Caco-2 (cell line): Measurements from ENCODE around the gene ATPAF2. TPM values are rescaled to one million over a fixed set of nuclear protein-coding genes. Genes with fewer than 3 reads are reported as not detected.

ENCODE experiments used
- BruUV-seq: library from RNA; stranded (reverse); fragments of 400-500 nt; replicated peaks from 2 replicates; lab custom pipeline; 2021; lab: Mats Ljungman, UMichigan
- CTCF ChIA-PET: fragments of 300-600 bp; sonication (Branson Sonifier 250); formaldehyde crosslinking; loops from one replicate; lab custom pipeline; 2022; ENCODE audit warnings: antibody characterized with exemption; lab: Charles Lee
- POLR2A ChIA-PET: fragments of 300-600 bp; sonication (Branson Sonifier 250); formaldehyde crosslinking; loops from one replicate; lab custom pipeline; 2022; ENCODE audit warnings: antibody characterized with exemption; lab: Charles Lee
- DNase-seq, 2 experiments: peaks; one replicate each; pipeline versions ENCODE4 v3.0.0 to v3.0.0-alpha.2; 2020 to 2022
- H3K27me3 ChIP-seq: replicated peaks from 2 replicates; pipeline ENCODE4 v1.6.0; 2011; ENCODE audit warnings: low read length; ENCODE audit not compliant: control insufficient read depth, insufficient read depth
- H3K36me3 ChIP-seq: 2 replicates; pipeline ENCODE4 v1.5.1; 2011; ENCODE audit warnings: low read length; ENCODE audit not compliant: control insufficient read depth, insufficient read depth
- H3K4me1 ChIP-seq: fragments of 250-450 bp; sonication (Bioruptor Pico); 2 replicates; pipeline ENCODE4 v1.5.1; 2020; ENCODE audit warnings: mild to moderate bottlenecking
- H3K4me3 ChIP-seq: 2 replicates; pipeline ENCODE4 v1.5.1; 2011; ENCODE audit warnings: low read depth, mild to moderate bottlenecking, control low read depth, low read length
- H3K9me3 ChIP-seq: fragments of 250-450 bp; sonication (Bioruptor Pico); 2 replicates; pipeline ENCODE4 v1.5.1; 2020; ENCODE audit warnings: mild to moderate bottlenecking, moderate library complexity
- H3K27ac Mint-ChIP-seq: one replicate; pipeline ENCODE4 v1.8.0; 2022; ENCODE audit warnings: mixed read lengths; ENCODE audit not compliant: unreplicated experiment
- H3K27me3 Mint-ChIP-seq: one replicate; pipeline ENCODE4 v1.8.0; 2022; ENCODE audit warnings: mixed read lengths; ENCODE audit not compliant: insufficient read depth, unreplicated experiment
- H3K36me3 Mint-ChIP-seq: one replicate; pipeline ENCODE4 v1.8.0; 2022; ENCODE audit warnings: mild to moderate bottlenecking, mixed read lengths; ENCODE audit not compliant: insufficient read depth, unreplicated experiment
- H3K4me1 Mint-ChIP-seq: one replicate; pipeline ENCODE4 v1.8.0; 2022; ENCODE audit warnings: low read depth, mixed read lengths; ENCODE audit not compliant: unreplicated experiment
- H3K4me3 Mint-ChIP-seq: one replicate; pipeline ENCODE4 v1.8.0; 2022; ENCODE audit warnings: mild to moderate bottlenecking, moderate library complexity, mixed read lengths; ENCODE audit not compliant: unreplicated experiment
- H3K9me3 Mint-ChIP-seq: one replicate; pipeline ENCODE4 v1.8.0; 2022; ENCODE audit warnings: mixed read lengths; ENCODE audit not compliant: unreplicated experiment
- intact Hi-C: fragments of 100-400 bp; cut with micrococcal nuclease; formaldehyde crosslinking; loops from one replicate; pipeline ENCODE4 v1.10.0; 2022; ENCODE audit not compliant: unreplicated experiment
- total RNA-seq: library from RNA; stranded (reverse); gene quantifications from 2 replicates; pipeline ENCODE4 v1.2.3, GENCODE V29; 2022
- TF ChIP-seq, protein P1 (sequence below), 2 experiments: fragments of 200-600 bp in 1 of 2; IDR thresholded peaks; 1 replicate in 1 of 2; 2 replicates in 1 of 2; pipeline versions ENCODE4 v1.5.1 to v1.8.0; 2011 to 2022; ENCODE audit warnings: antibody characterized with exemption in 1 of 2, control low read depth in 1 of 2, inconsistent platforms in 1 of 2, low read depth in 1 of 2, low read length in 1 of 2, mild to moderate bottlenecking in 1 of 2, moderate library complexity in 1 of 2; ENCODE audit not compliant: insufficient read depth in 1 of 2, severe bottlenecking in 1 of 2, unreplicated experiment in 1 of 2

The ATPAF2 gene
- total RNA-seq, 1 experiment from 2014 or later, result 37.9 TPM

DNA sequence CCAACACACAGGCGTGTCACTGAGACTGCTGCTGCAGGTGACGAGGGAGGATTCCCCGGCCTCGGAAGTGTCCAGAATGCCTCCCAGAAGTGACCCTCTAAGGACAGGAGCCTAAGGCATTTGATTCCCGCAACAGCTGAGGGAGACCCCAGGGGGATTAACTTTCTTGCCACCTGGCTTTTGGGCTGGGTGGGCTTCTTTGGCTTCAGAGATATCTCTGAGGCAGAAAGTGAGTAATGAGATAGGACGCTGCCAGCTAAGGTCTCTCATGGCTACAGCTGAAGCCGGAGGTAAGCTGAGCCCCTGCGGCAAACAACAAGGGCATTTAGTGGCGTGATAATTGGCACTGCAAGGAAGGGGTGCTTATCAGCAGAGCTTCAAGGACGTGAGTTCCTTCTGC is 49.4 kb downstream of the ATPAF2 start:
- intact Hi-C loops, result loop anchor here (5.0 kb wide), 1 partner anchor 43 kb away; no protein-coding TSS in a partner anchor
- H3K27me3 ChIP-seq, result no peaks in the 10 kb centered on the region
- Mint-ChIP-seq H3K4me3 (no peak overlapping the region), H3K27me3 (no peaks in the 10 kb centered on the region), H3K27ac (no peak overlapping the region), H3K9me3 (no peaks in the 10 kb centered on the region), H3K36me3 (no peaks in the 10 kb centered on the region), H3K4me1 (peaks cover 7% of the 10 kb centered on the region)
- H3K4me1 ChIP-seq, result peaks cover 8% of the 10 kb centered on the region; the same call in 1 of the 2 replicates
- H3K36me3 ChIP-seq, result no peaks in the 10 kb centered on the region
- ChIA-PET CTCF (no interaction called here), POLR2A (no interaction called here)
- no peak for DNase-seq
- no TSS peak for BruUV-seq
- H3K4me3 ChIP-seq, result no peak overlapping the region
- TF ChIP-seq, protein P1, sequence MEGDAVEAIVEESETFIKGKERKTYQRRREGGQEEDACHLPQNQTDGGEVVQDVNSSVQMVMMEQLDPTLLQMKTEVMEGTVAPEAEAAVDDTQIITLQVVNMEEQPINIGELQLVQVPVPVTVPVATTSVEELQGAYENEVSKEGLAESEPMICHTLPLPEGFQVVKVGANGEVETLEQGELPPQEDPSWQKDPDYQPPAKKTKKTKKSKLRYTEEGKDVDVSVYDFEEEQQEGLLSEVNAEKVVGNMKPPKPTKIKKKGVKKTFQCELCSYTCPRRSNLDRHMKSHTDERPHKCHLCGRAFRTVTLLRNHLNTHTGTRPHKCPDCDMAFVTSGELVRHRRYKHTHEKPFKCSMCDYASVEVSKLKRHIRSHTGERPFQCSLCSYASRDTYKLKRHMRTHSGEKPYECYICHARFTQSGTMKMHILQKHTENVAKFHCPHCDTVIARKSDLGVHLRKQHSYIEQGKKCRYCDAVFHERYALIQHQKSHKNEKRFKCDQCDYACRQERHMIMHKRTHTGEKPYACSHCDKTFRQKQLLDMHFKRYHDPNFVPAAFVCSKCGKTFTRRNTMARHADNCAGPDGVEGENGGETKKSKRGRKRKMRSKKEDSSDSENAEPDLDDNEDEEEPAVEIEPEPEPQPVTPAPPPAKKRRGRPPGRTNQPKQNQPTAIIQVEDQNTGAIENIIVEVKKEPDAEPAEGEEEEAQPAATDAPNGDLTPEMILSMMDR (IDR thresholded peaks at IDR 0.05; ENCODE audit: insufficient read depth in 1 of 2, low read depth in 1 of 2, low read length in 1 of 2, severe bottlenecking in 1 of 2, unreplicated experiment in 1 of 2), result no peak
- H3K9me3 ChIP-seq, result no peaks in the 10 kb centered on the region

DNA sequence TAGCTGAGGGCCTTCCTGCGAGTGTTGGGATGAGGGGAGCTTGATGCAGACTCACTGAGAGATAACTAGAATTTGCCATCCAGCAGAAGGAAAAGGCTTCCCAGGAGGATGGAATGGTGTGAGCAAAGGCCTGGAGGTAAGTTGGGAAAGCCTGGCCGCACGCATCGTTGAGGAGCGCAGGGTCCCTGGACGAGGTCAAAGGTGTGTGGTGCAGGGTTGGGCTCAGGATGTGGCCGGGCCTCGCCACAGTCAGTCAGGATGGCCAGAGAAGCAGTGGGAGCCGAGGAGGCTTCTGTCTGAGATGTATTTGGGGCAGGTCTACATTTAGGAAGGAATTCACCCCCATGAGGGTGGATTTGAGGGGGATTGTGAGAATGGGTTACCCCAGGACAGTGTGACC is 49.9 kb downstream of the ATPAF2 start:
- Mint-ChIP-seq H3K27ac (no peak overlapping the region), H3K27me3 (no peaks in the 10 kb centered on the region), H3K4me3 (no peak overlapping the region), H3K4me1 (peaks cover 7% of the 10 kb centered on the region), H3K9me3 (no peaks in the 10 kb centered on the region), H3K36me3 (no peaks in the 10 kb centered on the region)
- ChIA-PET POLR2A (no interaction called here), CTCF (no interaction called here)
- Histone ChIP-seq H3K27me3 (no peaks in the 10 kb centered on the region), H3K36me3 (no peaks in the 10 kb centered on the region), H3K9me3 (no peaks in the 10 kb centered on the region), H3K4me1 (peaks cover 8% of the 10 kb centered on the region; the same call in 1 of the 2 replicates), H3K4me3 (no peak overlapping the region)
- TF ChIP-seq, protein P1 (IDR thresholded peaks at IDR 0.05; ENCODE audit: insufficient read depth in 1 of 2, low read depth in 1 of 2, low read length in 1 of 2, severe bottlenecking in 1 of 2, unreplicated experiment in 1 of 2), result no peak
- no peak for DNase-seq
- no TSS peak for BruUV-seq
- intact Hi-C loops, result loop anchor here (5.0 kb wide), 1 partner anchor 43 kb away; no protein-coding TSS in a partner anchor

DNA sequence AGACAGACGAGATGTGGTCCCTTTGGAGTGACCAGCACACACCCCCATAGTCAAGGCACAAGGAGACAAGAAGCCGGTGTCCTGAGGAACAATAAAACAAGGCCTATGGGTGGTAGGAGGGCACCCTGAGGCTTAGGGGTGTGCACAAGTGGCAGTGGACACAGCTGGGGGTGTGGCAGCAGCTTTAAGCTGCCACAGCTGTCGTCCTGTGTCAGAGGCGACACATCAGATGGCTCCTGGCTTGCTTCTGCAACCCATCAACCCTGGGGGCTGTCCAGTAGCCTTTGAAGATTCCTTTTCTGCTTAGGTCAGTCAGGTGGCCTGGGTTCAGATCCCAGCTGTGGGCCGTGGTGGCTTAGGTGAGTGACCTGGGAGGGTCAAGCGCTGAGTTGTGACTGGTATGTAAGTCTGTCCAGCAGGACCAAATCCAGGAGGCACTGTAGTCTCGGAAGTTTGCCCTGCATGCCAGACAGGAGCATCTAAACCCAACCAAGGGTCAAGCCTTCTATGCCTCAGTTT is 50.5 kb downstream of the ATPAF2 start:
- no peaks in the 10 kb centered on the region for H3K27me3 ChIP-seq
- no TSS peak for BruUV-seq
- Mint-ChIP-seq H3K4me1 (peaks cover 7% of the 10 kb centered on the region), H3K27ac (no peak overlapping the region), H3K9me3 (no peaks in the 10 kb centered on the region), H3K4me3 (no peak overlapping the region), H3K27me3 (no peaks in the 10 kb centered on the region), H3K36me3 (no peaks in the 10 kb centered on the region)
- intact Hi-C loops, result loop anchor here (5.0 kb wide), 1 partner anchor 44 kb away; no protein-coding TSS in a partner anchor
- peaks cover 8% of the 10 kb centered on the region; the same call in 1 of the 2 replicates for H3K4me1 ChIP-seq
- H3K9me3 ChIP-seq, result no peaks in the 10 kb centered on the region
- DNase-seq, result no peak
- ChIA-PET POLR2A (no interaction called here), CTCF (interaction anchor here (0.6 kb wide), 1 partner anchor 16 kb away, joined by 3 read pairs; the partner anchor contains the start of genes DRC3 and TOM1L2)
- TF ChIP-seq, protein P1 (IDR thresholded peaks at IDR 0.05; ENCODE audit: insufficient read depth in 1 of 2, low read depth in 1 of 2, low read length in 1 of 2, severe bottlenecking in 1 of 2, unreplicated experiment in 1 of 2), result no peak
- H3K36me3 ChIP-seq, result no peaks in the 10 kb centered on the region
- H3K4me3 ChIP-seq, result no peak overlapping the region
